Activated T-helper 2 cell treated with anti-CD3 and anti-CD28 coated beads, Interferon-gamma antibody, Interleukin-2, Interleukin-4, amounts not matched to agents 10 μg/mL and 5 μg/mL and 100 μg/mL, durations not matched to agents 14 hours and 24 hours and 36 hours (primary cell): ENCODE results near the gene CNIH3. TPM values are rescaled to one million over a fixed set of nuclear protein-coding genes. Genes with fewer than 3 reads are reported as not detected.

Experiments used
- DNase-seq: peaks from one replicate; pipeline ENCODE4 v3.0.0; 2021; ENCODE audit warnings: low spot score
- H3K27ac Mint-ChIP-seq: one replicate; pipeline ENCODE4 v1.8.0; 2021; ENCODE audit warnings: mixed read lengths
- H3K27me3 Mint-ChIP-seq: one replicate; pipeline ENCODE4 v1.8.0; 2021; ENCODE audit warnings: low read depth, mixed read lengths
- H3K36me3 Mint-ChIP-seq: one replicate; pipeline ENCODE4 v1.8.0; 2021; ENCODE audit warnings: low read depth, mixed read lengths
- H3K4me1 Mint-ChIP-seq: one replicate; pipeline ENCODE4 v1.8.0; 2021; ENCODE audit warnings: low read depth, mixed read lengths
- H3K4me3 Mint-ChIP-seq: one replicate; pipeline ENCODE4 v1.8.0; 2021; ENCODE audit warnings: low read depth, mild to moderate bottlenecking, moderate library complexity, mixed read lengths
- H3K9me3 Mint-ChIP-seq: one replicate; pipeline ENCODE4 v1.8.0; 2021; ENCODE audit warnings: mixed read lengths
- intact Hi-C: fragments of 100-400 bp; cut with micrococcal nuclease; formaldehyde crosslinking; loops from one replicate; pipeline ENCODE4 v1.15.1; 2023
- total RNA-seq: library from RNA; stranded (reverse); gene quantifications from 2 replicates; pipeline ENCODE4 v1.2.3, GENCODE V29; 2022

The CNIH3 gene
- total RNA-seq, 1 donor from 2014 or later: 1.5 TPM

- no peak overlapping the region for H3K4me3 Mint-ChIP-seq
- peaks cover 6% of the 10 kb centered on the region for H3K9me3 Mint-ChIP-seq
- DNase-seq: no peak
- H3K27ac Mint-ChIP-seq: no peak overlapping the region
- intact Hi-C loops: no loop called here
- H3K4me1 Mint-ChIP-seq: peaks cover 7% of the 10 kb centered on the region
- H3K27me3 Mint-ChIP-seq: no peaks in the 10 kb centered on the region
- H3K36me3 Mint-ChIP-seq: no peaks in the 10 kb centered on the region
Observed at GRCh38 chr1:224785622-224786021, 169.5 kb downstream of the CNIH3 start.

DNA sequence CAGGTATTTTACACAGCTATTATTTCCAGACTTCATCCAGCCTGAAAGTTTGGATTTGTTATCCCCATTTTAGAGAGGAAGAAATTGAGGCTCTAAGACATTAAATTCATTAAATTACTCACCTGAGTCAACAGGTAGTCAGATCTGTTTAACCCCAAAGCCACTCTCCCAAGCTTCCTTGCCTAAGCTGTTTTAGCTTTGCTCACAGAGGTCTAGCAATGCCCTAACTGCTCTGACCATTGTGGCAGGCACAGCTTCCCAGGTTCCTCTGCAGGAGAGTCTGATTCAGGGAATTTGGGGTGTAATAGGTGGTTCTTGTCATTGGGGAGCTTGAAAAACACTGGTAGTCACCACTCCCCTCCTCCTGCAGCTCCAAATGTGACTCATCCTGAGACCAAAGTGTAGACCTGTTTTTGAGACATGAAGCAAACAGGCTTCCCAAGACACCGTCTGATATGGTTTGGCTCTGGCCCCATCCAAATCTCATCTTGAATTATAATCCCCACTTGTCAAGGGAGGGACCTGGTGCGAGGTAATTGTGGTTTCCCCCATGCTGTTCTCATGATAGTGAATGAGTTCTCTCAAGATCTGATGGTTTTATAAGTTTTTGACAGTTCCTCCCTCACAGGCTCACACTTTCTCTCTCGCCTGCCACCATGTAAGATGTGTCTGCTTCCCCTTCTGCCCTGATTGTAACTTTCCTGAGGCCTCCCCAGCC, 170.6 kb downstream of the CNIH3 start:
- intact Hi-C loops: no loop called here
- Mint-ChIP-seq H3K27ac (no peak overlapping the region), H3K9me3 (peaks cover 6% of the 10 kb centered on the region), H3K27me3 (no peaks in the 10 kb centered on the region), H3K36me3 (no peaks in the 10 kb centered on the region), H3K4me3 (no peak overlapping the region), H3K4me1 (peaks cover 7% of the 10 kb centered on the region)
- DNase-seq: no peak

- intact Hi-C loops: no loop called here
Observed at GRCh38 chr1:224789311-224789710, 173.2 kb downstream of the CNIH3 start.

More at GRCh38 chr1:224789311-224789710, 173.2 kb downstream of the CNIH3 start:
- Mint-ChIP-seq H3K36me3 (no peaks in the 10 kb centered on the region), H3K27ac (no peak overlapping the region), H3K9me3 (peaks cover 6% of the 10 kb centered on the region), H3K27me3 (no peaks in the 10 kb centered on the region), H3K4me3 (no peak overlapping the region), H3K4me1 (peaks cover 1% of the 10 kb centered on the region)
- no peak for DNase-seq

Other genes with a start within 250 kb of the CNIH3 start
- 80.5 and 82.0 TPM in 2 replicates for gene WDR26, start 181.5 kb upstream of the CNIH3 start, total RNA-seq